GM21390 (cell line): ENCODE data around the gene UBE2J1.

ENCODE experiments used
- ATAC-seq: cut with Tn5 transposase; IDR thresholded peaks from one replicate; pipeline ENCODE4 v1.9.1; 2021; ENCODE audit not compliant: unreplicated experiment

The UBE2J1 gene

DNA sequence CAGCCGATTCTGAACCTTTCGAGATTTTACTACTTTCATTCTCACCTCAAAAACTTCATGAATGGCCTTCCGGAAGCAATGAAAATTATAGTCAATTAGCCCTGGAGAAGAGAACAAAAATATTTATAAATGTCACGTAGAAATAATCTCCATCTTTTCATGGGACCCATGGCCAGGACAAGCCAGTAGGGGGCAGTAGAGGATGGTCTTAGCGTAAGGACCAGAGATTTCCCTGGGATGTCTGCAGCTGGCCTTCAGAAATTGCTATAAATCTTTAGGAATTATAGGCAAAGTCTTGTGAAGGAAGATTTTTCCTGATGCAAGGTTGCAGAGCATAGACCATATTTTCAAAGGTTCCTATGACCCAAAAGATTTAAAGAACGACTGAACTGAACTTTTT, 15.6 kb upstream of the UBE2J1 start:
- no peak for ATAC-seq

GRCh38 chr6:89364586-89364985, 12.1 kb upstream of the UBE2J1 start:
- no peak for ATAC-seq

- ATAC-seq = no peak
These were observed 8.6 kb upstream of the UBE2J1 start for GRCh38 chr6:89361171-89361570.

DNA sequence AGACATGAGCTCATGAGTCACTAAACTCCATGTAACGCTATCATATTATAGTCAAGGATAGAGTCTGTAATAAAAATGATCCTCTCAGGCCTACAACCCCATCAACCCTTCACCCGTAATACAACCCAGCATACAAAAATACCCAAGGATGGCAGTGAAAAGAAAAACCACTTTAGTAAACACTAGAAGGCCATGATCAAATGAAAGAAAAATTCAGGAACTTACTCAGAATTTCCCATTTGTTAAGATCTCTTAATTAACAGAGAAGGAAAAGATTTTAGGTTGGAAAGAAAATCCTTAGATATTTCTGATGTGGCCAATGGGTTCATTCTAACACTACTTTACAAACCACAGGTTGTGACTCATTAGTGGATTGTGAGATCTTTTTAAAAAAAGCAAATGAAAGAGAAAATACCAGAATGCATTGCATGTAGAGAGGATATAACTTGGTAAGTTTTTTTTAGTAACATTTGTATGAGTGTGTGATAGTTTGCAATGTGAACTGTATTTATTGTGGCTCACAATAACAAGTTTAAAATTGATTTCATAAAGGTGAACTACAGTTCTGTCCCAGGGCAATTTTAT, 8.0 kb upstream of the UBE2J1 start:
- peak; percentile 48 for ATAC-seq

- ATAC-seq = no peak
These were observed 7.0 kb upstream of the UBE2J1 start for GRCh38 chr6:89359561-89359960.

DNA sequence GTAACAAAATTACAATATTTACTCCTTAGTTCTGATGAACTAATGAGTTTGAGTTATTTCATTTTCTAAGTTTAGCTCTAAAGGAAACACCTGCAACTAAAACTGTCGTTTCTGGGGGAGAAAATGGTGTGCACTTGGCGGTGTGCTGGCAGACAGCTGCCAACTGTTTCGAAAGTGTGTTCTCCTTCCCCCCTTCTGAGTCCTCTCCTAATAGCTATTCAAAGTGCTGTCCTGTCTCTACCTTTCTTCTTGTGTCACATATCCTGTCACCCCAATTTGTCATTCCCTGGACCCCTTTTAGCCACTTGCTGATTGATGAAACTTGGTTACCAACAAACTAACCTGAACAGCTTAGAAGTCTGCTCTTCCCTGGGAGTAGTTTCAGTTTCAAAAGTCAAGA, 4.9 kb upstream of the UBE2J1 start:
- peak; percentile 56 for ATAC-seq

GRCh38 chr6:89356642-89357170, 4.2 kb upstream of the UBE2J1 start:
- ATAC-seq = no peak

DNA sequence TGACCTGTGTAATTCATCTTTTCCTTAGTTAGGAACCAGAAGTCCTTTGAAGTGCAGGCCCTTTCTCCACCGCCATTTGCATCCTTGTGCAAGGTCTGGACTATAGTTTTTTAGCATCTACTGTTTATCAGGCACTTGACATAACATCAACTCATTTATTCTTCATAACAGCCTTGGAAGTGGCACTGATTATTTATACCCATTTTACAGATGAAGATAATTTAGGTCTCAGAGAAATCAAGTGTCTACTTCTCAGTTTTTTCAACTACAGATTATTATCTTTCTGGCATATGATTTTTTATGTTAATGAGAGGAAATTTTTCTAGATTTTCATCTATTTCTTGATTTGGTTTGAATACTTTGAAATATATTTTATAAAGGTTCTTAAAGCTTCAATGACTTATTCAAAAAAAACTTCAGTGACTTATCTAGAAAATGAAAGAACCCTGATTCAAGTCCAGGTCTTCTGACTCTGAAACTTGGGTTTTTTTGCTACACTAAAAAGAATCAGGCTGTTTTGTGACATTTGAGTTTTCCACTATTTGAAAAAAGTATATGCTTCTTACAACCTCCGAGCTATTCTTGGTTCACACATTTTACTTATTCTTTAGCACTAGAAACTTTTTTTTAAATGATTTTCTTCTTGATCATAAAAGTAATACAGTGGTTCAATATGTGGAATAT, 3.1 kb upstream of the UBE2J1 start:
- ATAC-seq = no peak

GRCh38 chr6:89353702-89354392, 1.3 kb upstream of the UBE2J1 start:
- ATAC-seq = no peak

DNA sequence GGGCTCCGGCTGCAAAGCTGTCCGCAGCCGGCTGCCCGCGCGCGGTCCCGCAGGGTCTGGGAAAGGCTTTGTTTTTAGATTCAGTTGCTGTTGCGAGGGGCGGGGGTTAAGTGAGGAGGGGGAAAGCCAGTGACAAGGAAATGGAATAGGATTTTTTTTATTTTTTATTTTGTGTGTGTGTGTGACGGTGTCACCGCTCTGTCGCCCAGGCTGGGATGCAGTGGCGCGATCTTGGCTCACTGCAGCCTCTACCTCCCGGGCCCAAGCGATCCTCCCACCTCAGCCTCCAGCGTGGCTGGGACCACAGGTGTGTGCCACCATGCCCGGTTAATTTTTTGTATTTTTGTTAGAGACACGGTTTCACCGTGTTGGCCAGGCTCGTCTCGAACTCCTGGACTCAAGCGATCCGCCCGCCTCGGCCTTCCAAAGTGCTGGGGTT, 615 bp upstream of the UBE2J1 start:
- ATAC-seq = no peak

GRCh38 chr6:89351671-89352277, 748 bp downstream of the UBE2J1 start:
- ATAC-seq = no peak

- ATAC-seq = peak; percentile 32
These were observed 2.1 kb downstream of the UBE2J1 start for GRCh38 chr6:89350281-89350966.

DNA sequence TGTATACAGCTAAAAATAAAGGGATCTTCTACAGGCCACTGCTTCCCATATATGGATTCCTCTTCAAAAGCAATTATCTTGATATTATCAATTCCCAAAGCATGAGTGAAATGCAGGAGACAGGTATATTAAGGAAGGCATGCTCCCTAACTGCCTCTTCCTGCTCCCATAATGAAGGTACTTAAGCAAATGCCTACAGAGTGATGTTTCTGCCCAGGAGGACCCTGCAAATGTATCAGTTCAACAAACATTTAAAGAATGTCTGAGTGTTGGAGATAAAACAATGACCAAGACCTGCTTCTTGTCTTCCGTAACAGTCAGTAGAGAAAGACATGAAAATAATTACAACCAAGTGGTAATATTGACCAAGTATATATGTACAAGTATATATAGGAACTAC, 4.2 kb downstream of the UBE2J1 start:
- ATAC-seq = no peak

GRCh38 chr6:89347825-89348224, 4.7 kb downstream of the UBE2J1 start:
- no peak for ATAC-seq

DNA sequence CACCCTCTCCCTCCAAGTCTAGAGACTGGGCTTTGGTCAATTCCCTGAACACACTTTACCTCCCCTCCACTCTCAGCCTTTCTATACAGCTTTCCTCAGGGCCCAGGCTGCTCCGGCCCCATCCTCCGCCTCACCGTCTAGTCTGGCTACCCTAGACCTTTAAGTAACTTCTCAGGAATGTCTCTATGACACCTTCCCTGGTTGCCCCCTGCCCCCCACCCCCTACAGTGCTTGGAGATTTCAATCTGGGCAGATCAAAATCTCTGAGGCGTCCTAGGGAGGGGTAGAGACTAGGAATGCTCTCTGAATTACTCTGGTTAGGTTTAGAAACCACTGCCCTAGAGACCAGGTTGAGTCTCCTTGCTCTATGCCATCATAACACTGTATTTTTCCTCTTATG, 6.1 kb downstream of the UBE2J1 start:
- ATAC-seq = no peak

- ATAC-seq = no peak
These were observed 13.0 kb downstream of the UBE2J1 start for GRCh38 chr6:89339565-89339964.

- no peak for ATAC-seq
These were observed 17.4 kb downstream of the UBE2J1 start for GRCh38 chr6:89335164-89335563.

GRCh38 chr6:89330910-89331309, 21.6 kb downstream of the UBE2J1 start:
- ATAC-seq = no peak

DNA sequence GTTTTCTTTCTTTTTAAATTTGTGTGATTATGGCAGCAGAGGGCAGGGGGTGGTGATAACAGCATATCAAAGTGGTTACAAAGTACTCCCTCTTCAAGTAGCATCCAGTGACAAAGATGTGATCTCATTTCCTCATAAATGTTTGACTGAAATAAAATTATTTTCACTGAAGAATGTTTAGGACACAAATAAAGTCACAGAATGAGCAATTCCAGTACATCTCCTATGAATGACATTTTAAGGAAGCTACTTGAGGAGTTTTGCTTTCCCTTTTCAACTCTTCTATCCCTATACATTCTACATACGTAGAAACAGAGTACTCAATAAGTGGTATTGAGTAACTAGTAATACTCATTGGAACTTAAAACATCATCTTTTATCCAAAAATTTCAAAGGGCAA, 23.5 kb downstream of the UBE2J1 start:
- ATAC-seq = no peak

DNA sequence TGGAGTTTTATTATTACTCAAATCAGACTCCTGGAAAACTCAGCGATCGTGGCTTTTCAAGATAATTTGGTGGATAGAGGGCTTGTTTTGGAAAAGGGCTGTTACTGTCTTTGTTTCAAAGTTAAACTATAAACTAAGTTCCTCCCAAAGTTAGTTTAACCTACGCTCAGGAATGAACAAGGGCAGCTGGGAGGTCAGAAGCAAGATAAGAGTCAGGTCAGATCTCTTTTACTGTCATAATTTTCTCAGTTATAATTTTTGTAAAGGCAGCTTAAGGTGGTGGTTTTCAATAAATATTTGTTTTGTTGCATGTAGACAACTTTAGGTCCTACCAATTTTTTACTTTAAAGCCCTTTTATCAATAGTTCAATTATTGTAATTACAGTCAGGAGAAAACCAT, 28.2 kb downstream of the UBE2J1 start:
- no peak for ATAC-seq

GRCh38 chr6:89323511-89323971, 29.0 kb downstream of the UBE2J1 start:
- ATAC-seq = no peak
